Caco-2 (cell line): ENCODE data around the gene DPF1. TPM values are rescaled to one million over a fixed set of nuclear protein-coding genes. Genes with fewer than 3 reads are reported as not detected.
A peak's percentile ranks its signal among the peaks of the same experiment; 100 is the strongest.

Experiments
- BruUV-seq: library from RNA; stranded (reverse); fragments of 400-500 nt; replicated peaks from 2 replicates; lab custom pipeline; 2021; lab: Mats Ljungman, UMichigan
- CTCF ChIA-PET: fragments of 300-600 bp; sonication (Branson Sonifier 250); formaldehyde crosslinking; loops from one replicate; lab custom pipeline; 2022; ENCODE audit warnings: antibody characterized with exemption; lab: Charles Lee
- POLR2A ChIA-PET: fragments of 300-600 bp; sonication (Branson Sonifier 250); formaldehyde crosslinking; loops from one replicate; lab custom pipeline; 2022; ENCODE audit warnings: antibody characterized with exemption; lab: Charles Lee
- DNase-seq, 2 experiments: peaks; one replicate each; pipeline versions ENCODE4 v3.0.0 to v3.0.0-alpha.2; 2020 to 2022
- H3K27me3 ChIP-seq: replicated peaks from 2 replicates; pipeline ENCODE4 v1.6.0; 2011; ENCODE audit warnings: low read length; ENCODE audit not compliant: control insufficient read depth, insufficient read depth
- H3K36me3 ChIP-seq: 2 replicates; pipeline ENCODE4 v1.5.1; 2011; ENCODE audit warnings: low read length; ENCODE audit not compliant: control insufficient read depth, insufficient read depth
- H3K4me1 ChIP-seq: fragments of 250-450 bp; sonication (Bioruptor Pico); 2 replicates; pipeline ENCODE4 v1.5.1; 2020; ENCODE audit warnings: mild to moderate bottlenecking
- H3K4me3 ChIP-seq: 2 replicates; pipeline ENCODE4 v1.5.1; 2011; ENCODE audit warnings: low read depth, mild to moderate bottlenecking, control low read depth, low read length
- H3K9me3 ChIP-seq: fragments of 250-450 bp; sonication (Bioruptor Pico); 2 replicates; pipeline ENCODE4 v1.5.1; 2020; ENCODE audit warnings: mild to moderate bottlenecking, moderate library complexity
- H3K27ac Mint-ChIP-seq: one replicate; pipeline ENCODE4 v1.8.0; 2022; ENCODE audit warnings: mixed read lengths; ENCODE audit not compliant: unreplicated experiment
- H3K27me3 Mint-ChIP-seq: one replicate; pipeline ENCODE4 v1.8.0; 2022; ENCODE audit warnings: mixed read lengths; ENCODE audit not compliant: insufficient read depth, unreplicated experiment
- H3K36me3 Mint-ChIP-seq: one replicate; pipeline ENCODE4 v1.8.0; 2022; ENCODE audit warnings: mild to moderate bottlenecking, mixed read lengths; ENCODE audit not compliant: insufficient read depth, unreplicated experiment
- H3K4me1 Mint-ChIP-seq: one replicate; pipeline ENCODE4 v1.8.0; 2022; ENCODE audit warnings: low read depth, mixed read lengths; ENCODE audit not compliant: unreplicated experiment
- H3K4me3 Mint-ChIP-seq: one replicate; pipeline ENCODE4 v1.8.0; 2022; ENCODE audit warnings: mild to moderate bottlenecking, moderate library complexity, mixed read lengths; ENCODE audit not compliant: unreplicated experiment
- H3K9me3 Mint-ChIP-seq: one replicate; pipeline ENCODE4 v1.8.0; 2022; ENCODE audit warnings: mixed read lengths; ENCODE audit not compliant: unreplicated experiment
- intact Hi-C: fragments of 100-400 bp; cut with micrococcal nuclease; formaldehyde crosslinking; loops from one replicate; pipeline ENCODE4 v1.10.0; 2022; ENCODE audit not compliant: unreplicated experiment
- total RNA-seq: library from RNA; stranded (reverse); gene quantifications from 2 replicates; pipeline ENCODE4 v1.2.3, GENCODE V29; 2022
- TF ChIP-seq, protein P1 (sequence below), 2 experiments: fragments of 200-600 bp in 1 of 2; IDR thresholded peaks; 1 replicate in 1 of 2; 2 replicates in 1 of 2; pipeline versions ENCODE4 v1.5.1 to v1.8.0; 2011 to 2022; ENCODE audit warnings: antibody characterized with exemption in 1 of 2, control low read depth in 1 of 2, inconsistent platforms in 1 of 2, low read depth in 1 of 2, low read length in 1 of 2, mild to moderate bottlenecking in 1 of 2, moderate library complexity in 1 of 2; ENCODE audit not compliant: insufficient read depth in 1 of 2, severe bottlenecking in 1 of 2, unreplicated experiment in 1 of 2

The DPF1 gene
- total RNA-seq, 1 experiment from 2014 or later, result 5.0 TPM

DNA sequence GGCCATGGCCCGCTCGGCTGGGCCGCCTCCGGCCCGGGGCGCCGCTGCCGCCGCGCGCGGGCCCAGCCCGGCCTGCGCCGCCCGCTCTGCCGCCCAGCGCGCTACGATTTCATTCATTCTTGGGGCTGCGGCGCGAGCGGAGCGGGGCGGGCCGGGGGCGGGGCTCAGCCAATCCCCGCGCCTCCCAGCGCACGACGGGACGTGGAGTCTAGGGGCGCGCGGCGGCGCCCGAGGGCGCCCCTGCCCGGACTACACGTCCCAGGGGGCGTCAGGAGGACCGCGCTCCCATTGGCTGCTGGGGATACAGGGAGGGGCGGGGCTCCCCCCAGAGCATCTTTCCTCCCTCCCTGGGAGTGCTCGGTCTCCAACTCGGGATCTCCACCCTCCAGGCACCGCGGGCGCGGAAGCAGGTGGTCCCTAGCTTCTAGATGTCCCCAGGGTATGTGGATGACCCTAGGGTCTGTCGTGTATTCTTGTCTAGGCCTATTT is 5.6 kb upstream of the DPF1 start:
- CTCF ChIA-PET, result interaction anchor here (1.3 to 1.7 kb wide), 2 partner anchors 173 to 327 kb away, joined by 5 read pairs; partner anchors contain the start of gene FAM98C
- H3K36me3 Mint-ChIP-seq, result peaks cover under 1% of the 10 kb centered on the region
- TF ChIP-seq, protein P1, sequence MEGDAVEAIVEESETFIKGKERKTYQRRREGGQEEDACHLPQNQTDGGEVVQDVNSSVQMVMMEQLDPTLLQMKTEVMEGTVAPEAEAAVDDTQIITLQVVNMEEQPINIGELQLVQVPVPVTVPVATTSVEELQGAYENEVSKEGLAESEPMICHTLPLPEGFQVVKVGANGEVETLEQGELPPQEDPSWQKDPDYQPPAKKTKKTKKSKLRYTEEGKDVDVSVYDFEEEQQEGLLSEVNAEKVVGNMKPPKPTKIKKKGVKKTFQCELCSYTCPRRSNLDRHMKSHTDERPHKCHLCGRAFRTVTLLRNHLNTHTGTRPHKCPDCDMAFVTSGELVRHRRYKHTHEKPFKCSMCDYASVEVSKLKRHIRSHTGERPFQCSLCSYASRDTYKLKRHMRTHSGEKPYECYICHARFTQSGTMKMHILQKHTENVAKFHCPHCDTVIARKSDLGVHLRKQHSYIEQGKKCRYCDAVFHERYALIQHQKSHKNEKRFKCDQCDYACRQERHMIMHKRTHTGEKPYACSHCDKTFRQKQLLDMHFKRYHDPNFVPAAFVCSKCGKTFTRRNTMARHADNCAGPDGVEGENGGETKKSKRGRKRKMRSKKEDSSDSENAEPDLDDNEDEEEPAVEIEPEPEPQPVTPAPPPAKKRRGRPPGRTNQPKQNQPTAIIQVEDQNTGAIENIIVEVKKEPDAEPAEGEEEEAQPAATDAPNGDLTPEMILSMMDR (IDR thresholded peaks at IDR 0.05; ENCODE audit: insufficient read depth in 1 of 2, low read depth in 1 of 2, low read length in 1 of 2, severe bottlenecking in 1 of 2, unreplicated experiment in 1 of 2), result peak in 1 of 2 experiments; percentile 8
- intact Hi-C loops, result loop anchor here (1.0 to 10.0 kb wide), 3 partner anchors 85 to 323 kb away; partner anchors contain the start of genes CATSPERG and WDR87
- DNase-seq, result peak; percentile 91 to 92
- peaks cover 5% of the 10 kb centered on the region for H3K4me1 Mint-ChIP-seq
- Histone ChIP-seq H3K4me1 (peaks cover 12% of the 10 kb centered on the region; the same call in 1 of the 2 replicates), H3K4me3 (peak overlapping the region; percentile 37), H3K9me3 (no peaks in the 10 kb centered on the region), H3K27me3 (no peaks in the 10 kb centered on the region), H3K36me3 (no peaks in the 10 kb centered on the region)
- BruUV-seq, result no TSS peak
- peaks cover 12% of the 10 kb centered on the region for H3K27me3 Mint-ChIP-seq
- H3K27ac Mint-ChIP-seq, result no peak overlapping the region
- peak overlapping the region; percentile 44 for H3K4me3 Mint-ChIP-seq
- H3K9me3 Mint-ChIP-seq, result no peaks in the 10 kb centered on the region
- POLR2A ChIA-PET, result no interaction called here

DNA sequence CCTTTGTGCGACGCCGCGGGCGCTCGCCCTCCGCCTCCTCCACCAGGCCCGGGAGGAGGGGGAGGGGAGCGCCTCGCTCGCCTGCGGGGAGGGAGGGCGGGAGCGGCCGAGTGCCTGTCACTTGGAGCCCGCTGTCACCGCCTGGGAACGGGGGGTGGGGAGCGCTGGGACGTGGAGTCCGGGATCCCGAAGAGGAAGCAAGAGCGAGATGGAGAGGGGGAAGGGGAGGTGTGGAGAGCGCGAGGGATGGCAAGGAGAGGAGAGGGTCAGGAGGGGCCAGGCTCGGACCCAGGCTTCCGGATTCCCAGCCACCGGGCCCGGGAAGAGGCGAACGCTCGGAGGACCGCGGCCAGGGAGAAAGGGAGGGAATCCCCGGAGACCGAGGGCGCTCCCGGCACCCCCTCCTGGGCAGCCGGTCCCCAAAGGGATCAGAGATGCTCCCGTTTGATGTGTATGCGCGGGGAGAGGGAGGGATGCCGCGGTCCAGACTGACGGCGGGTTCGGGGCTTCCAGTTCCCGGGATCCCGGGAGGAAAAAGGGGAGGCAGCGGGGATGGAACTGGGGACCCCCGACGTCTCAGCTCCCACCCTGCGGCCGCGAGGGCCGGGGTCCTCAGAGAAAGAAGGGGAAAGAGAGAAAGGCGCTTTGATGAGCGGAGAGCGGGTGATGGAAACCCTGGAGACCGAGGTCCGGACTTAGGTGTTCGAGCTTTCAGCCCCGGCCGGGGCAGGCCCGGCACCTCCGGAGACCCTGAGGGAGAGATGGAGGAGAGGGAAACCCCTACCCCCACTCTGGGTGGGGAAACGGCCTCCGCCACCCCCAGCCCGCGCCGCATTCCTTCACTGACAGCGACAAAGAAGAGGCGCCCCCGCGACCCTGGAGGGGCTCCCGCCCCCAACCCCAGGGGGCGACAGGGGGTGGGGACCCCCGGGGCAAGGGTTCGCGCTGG is 4.7 kb upstream of the DPF1 start:
- H3K4me1 ChIP-seq, result peaks cover 9% of the 10 kb centered on the region; the same call in 1 of the 2 replicates
- Mint-ChIP-seq H3K36me3 (peaks cover 7% of the 10 kb centered on the region), H3K27me3 (peaks cover 12% of the 10 kb centered on the region), H3K4me3 (peak overlapping the region; percentile 78), H3K9me3 (no peaks in the 10 kb centered on the region), H3K27ac (no peak overlapping the region), H3K4me1 (peaks cover 5% of the 10 kb centered on the region)
- no peaks in the 10 kb centered on the region for H3K36me3 ChIP-seq
- TF ChIP-seq, protein P1 (IDR thresholded peaks at IDR 0.05; ENCODE audit: insufficient read depth in 1 of 2, low read depth in 1 of 2, low read length in 1 of 2, severe bottlenecking in 1 of 2, unreplicated experiment in 1 of 2), result no peak
- CTCF ChIA-PET, result interaction anchor here (1.3 to 1.7 kb wide), 2 partner anchors 174 to 326 kb away, joined by 5 read pairs; partner anchors contain the start of gene FAM98C
- H3K27me3 ChIP-seq, result no peaks in the 10 kb centered on the region
- peak in 1 of 2 experiments; percentile 49 for DNase-seq
- H3K9me3 ChIP-seq, result no peaks in the 10 kb centered on the region
- peak overlapping the region; percentile 37 for H3K4me3 ChIP-seq
- POLR2A ChIA-PET, result no interaction called here
- intact Hi-C loops, result loop anchor here (1.0 to 10.0 kb wide), 3 partner anchors 84 to 322 kb away; partner anchors contain the start of genes CATSPERG and WDR87
- BruUV-seq, result no TSS peak

DNA sequence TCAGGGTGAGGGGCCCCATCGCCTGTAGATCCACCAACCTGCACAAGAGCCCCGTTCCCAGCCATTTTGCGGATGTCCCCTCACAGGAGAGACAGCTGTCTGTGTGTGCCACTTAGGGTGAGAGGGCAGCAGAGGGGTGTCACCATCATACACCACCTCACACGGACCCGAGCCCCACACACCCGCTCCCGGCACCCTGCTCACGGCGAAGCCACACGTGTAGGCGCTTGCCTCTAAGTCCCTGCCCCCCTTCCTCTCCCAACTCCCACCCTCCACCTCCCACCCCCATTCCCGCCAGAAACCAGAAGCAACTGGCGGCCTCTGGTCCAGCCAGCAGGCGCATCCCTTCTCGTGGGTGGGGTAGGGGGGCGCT is 4.0 kb upstream of the DPF1 start:
- CTCF ChIA-PET, result no interaction called here
- peaks cover 12% of the 10 kb centered on the region for H3K27me3 Mint-ChIP-seq
- Histone ChIP-seq H3K4me1 (peaks cover 9% of the 10 kb centered on the region; the same call in 1 of the 2 replicates), H3K4me3 (no peak overlapping the region), H3K9me3 (no peaks in the 10 kb centered on the region), H3K36me3 (no peaks in the 10 kb centered on the region), H3K27me3 (no peaks in the 10 kb centered on the region)
- DNase-seq, result no peak
- no peaks in the 10 kb centered on the region for H3K9me3 Mint-ChIP-seq
- POLR2A ChIA-PET, result no interaction called here
- no TSS peak for BruUV-seq
- peaks cover 14% of the 10 kb centered on the region for H3K36me3 Mint-ChIP-seq
- no peak overlapping the region for H3K4me3 Mint-ChIP-seq
- TF ChIP-seq, protein P1 (IDR thresholded peaks at IDR 0.05; ENCODE audit: insufficient read depth in 1 of 2, low read depth in 1 of 2, low read length in 1 of 2, severe bottlenecking in 1 of 2, unreplicated experiment in 1 of 2), result no peak
- no peak overlapping the region for H3K27ac Mint-ChIP-seq
- H3K4me1 Mint-ChIP-seq, result peaks cover 12% of the 10 kb centered on the region
- intact Hi-C loops, result loop anchor here (10.0 kb wide), 1 partner anchor 83 kb away; no protein-coding TSS in a partner anchor
